ENCODE measurements around the gene SDF2L1.

DNA sequence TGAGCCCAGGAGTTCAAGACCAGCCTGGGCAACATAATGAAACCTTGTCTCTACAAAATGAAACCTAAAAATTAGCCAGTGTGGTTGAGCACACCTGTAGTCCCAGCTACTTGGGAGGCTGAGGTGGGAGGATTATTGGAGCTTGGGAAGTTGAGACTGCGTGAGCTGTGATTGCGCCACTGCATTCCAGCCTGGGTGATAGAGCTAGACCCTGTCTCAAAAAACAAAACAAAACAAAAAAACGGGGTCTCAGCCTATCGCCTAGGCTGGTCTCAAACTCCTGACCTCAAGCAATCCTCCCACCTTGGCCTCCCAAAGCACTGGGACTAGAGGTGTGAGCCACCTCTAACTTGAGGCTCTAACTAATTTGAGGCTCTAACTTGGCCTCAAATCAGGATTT is 37.3 kb downstream of the SDF2L1 start:
- TF ChIP-seq ZNF785 (CRISPR knock-in tag; IDR thresholded peaks at IDR 0.05) (no peak), ZNF146 (CRISPR knock-in tag; IDR thresholded peaks at IDR 0.05; ENCODE audit: unreplicated experiment) (no peak), POLR3G (IDR thresholded peaks at IDR 0.05; ENCODE audit: extremely low read depth, insufficient read length, insufficient replicate concordance) (no peak), RBM22 (IDR thresholded peaks at IDR 0.05; ENCODE audit: low read depth, low read length, poor library complexity, severe bottlenecking) (no peak), POLR2H (tag; IDR thresholded peaks at IDR 0.05; ENCODE audit: low read depth) (no peak)
